GM18909 (cell line): ENCODE data around the gene CCDC85C.

Source experiments
- ATAC-seq: cut with Tn5 transposase; IDR thresholded peaks from one replicate; pipeline ENCODE4 v1.9.1; 2021; ENCODE audit warnings: mild to moderate bottlenecking; ENCODE audit not compliant: unreplicated experiment, poor library complexity

The CCDC85C gene

DNA sequence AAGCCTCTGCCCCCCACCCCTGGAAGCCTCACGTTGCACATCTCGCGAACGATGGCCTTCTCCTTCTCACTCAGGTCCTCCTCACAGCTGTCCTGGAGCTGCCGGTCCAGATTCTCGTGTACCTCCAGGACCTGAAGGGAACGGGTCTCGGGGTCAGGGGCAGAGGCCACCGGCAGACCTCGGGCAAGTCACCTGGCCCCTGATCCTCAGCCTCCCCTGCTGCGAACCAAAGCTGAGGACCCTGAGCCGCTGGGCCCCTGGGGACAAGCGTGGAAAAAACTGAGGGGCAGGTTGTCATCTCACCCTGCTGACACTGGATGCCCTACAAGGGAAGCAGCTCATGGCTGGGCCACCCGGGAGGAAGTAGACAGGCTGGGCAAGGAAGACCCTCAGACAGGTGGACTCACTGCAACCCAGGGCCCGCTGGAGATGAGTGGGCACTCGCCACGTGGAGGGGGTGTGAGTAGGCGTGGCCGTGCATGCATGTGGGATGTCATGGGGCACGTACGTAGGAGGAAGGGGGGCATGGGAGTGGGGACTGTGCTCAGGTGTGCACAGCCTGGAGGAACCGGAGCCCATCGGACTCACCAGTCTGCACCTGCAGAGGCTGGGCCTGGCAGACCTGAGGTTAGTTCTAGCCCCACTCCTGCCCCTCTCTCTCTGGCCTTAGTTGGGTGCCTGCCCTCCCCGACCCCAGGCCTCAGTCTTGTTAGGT, 87.7 kb downstream of the CCDC85C start:
- ATAC-seq, result no peak

DNA sequence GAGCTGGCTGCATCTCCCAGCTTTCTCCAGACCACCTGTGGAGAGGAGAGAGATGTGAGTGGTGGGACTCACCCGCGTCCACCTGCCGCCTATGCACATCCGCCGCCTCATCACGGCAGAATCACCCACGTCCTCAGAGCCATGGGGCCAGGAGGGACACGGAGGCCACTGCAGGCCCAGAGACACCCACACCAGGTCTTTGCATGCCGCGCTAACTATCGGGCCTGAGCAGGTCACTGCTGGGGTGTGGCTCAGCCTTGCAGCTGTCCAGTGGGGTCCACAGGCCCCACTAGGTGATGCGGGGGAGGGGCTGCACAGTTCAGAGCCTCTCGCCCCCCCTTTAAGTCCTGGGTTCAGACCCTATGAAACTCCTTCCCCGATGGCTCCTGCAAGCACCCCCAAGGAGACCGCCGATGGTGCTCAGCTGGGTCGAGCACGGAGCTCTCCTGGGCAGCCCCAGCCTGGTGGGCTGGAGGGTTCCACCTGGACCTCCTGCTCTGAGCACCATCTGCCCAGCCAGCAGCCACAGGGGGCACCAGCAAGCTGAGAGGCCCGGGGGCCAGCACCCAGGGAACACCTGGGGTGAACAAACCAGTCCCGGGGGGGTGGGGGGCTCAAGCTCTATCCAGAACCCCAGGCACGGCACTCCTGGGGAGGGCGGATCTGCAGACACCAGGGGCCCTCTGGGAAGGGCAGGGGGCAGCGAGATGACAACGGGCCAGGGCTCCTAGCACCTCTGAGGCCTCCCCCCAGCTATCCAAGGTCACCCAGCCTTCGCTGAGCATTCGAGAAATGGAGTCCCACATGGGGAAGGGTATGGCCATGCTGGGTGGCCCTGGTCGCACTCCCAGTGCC, 88.5 kb downstream of the CCDC85C start:
- no peak for ATAC-seq

DNA sequence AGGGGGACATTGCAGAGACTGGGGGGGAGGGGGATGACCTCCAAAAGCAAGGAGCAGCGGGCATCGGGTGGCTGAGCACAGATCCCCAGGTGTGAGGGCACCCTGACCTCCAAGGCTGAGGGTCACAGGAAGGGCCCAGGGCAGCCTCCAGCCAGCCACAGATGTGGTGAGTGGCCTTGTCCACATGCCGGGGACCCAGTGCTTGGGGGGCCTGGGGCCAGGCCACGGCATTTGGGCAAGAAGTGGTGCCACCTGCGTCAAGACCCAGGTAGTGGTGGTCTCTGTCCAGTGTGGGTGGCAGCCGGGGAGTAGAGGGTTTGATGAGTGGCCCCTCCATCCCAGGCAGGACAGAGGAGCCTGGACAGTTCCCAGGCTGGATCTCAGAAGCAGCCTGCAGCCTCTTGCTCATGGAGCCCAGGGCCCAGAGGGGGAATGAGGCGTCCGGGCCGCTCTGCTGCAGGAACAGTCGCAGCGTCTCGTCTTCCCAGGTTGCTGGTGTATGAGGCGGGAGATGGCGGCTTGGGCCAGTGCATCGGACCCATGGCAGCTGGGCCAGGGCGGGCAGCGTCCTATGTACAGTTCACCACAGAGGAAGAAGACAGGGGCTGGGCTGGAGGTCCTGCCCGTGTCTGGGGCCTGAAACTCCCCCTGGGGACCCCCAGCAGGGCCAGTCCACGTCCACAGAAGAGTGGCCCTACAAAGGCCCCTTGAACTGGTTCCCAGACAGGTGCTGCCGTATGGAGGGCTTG, 89.3 kb downstream of the CCDC85C start:
- no peak for ATAC-seq

DNA sequence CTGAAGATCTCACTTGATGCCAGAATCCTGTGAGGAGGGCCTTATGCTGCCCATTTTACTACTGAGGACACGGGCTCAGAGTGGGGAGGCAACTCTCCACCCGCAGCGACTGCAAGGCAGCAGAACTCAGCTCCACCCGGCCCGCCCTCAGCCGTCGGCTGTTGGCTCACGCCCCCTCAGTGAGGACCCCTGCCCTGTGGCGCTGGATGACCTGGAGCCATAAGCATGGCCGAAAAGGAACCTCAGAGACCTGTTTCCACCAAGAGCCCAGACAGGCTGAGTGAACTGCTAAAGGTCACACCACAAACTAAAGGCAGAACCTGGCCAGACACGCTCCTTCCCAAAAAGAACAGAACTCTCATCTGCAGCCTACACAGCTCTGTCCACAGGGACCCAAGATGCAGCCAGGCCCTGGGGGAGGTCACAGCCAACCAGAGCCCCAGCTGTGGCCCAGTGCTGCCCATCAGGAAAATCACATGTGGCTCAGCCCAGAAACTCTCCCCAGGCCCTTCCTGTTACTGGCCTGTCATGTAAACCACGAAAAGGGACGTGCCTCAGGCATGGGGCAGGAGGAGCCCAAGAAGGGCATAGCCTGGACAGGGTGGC, 90.0 kb downstream of the CCDC85C start:
- ATAC-seq, result no peak

DNA sequence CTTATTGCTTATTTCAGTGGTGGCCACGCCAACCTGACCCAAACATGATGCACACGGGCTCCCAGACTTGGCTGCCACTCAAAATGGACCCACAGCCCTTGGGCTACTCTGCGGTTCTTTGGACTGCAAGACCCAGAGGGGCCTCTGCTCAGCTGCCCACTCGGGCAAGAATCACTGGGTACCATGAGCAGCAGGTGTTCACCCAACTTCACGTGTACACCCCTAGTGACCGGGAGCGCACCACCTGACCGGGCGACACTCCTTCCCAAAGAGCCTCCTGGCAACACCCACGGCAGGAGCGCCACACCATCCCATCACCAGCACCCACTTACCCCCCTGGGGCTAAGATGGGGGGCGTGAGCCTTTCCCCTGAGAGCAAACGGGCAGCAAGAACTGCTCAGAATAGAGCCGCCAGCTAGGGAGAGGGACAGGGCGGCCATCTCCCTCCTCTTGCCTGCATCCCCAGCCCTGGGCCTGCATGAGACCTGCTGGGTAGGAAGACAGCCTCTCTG, 90.8 kb downstream of the CCDC85C start:
- ATAC-seq, result no peak

DNA sequence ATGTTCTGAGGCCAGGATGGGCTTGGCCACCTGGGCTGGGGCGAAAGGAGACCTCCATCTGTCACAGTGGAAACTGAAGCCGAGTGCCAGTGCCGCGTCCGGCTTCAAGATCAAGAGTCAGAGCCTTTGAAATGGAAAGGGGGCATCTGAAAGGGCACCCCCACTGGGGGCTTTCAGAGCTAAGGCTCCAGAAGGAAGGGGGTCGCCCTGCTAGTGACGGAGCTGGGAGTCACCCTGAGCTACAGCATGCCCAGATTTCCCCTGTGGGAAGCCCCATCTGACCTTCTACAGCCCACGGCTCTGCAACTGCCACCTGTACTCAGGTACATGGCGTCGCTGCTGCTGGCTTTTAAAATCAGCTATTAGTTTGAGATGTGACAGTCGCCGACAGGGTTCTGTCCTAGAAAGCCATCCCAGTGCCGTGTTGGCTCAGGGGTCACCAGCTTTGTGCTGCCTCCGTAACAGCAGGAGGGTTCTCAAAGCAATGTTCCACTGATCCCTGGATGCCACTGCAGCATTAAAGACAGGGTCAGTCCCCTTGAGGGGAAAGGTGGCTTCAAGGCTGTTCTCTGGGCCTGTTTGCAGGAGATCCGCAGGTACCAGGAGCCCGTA, 91.3 kb downstream of the CCDC85C start:
- no peak for ATAC-seq

DNA sequence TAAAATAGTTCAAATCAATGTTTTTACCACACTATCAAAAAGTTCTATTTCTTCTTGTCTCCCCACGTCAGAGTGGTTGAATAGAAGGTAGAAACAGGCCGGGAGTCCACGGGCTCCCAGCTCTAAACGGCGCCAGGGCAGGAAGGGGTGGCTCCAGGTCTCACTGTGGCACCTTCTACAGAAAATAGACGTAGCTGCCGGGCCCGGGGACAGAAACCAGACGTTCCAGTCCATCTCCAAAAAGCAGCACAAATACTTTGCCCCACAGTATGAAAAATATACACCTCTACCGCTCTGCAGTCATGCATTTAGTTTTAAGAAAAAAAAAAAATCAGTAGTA, 91.9 kb downstream of the CCDC85C start:
- no peak for ATAC-seq

DNA sequence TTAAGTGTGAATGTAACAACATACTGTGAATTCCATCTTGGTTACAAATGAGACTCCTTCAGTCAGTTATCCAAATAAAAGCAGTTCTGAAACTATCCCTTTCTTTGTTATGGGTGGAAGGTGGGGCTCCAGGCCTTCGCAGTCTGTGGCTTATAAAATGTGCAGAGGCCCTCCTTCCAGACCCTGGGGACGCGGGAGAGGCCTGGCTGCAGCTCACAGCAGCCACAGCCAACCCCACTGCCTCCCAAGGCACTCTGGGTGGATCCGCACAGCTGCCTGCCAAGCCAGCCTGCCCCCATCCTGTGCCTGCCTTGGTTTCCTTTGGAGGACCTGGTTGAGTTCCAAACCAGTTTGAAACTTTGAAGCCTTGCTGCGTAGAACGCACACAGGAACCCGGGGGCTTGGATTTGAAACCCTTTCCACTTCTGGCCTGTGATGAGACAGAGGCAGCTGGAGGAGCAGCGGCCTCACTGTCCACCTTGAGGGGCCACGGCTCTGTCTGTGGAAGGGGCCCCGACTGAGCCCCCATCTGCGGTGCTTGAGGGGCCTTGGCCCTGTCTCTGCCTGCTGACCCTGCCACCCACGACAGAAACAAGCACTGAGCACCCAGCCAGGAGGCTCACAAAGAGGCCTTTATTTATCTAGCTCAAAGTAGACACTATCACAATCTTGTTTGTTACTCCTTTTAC, 92.4 kb downstream of the CCDC85C start:
- ATAC-seq, result no peak

DNA sequence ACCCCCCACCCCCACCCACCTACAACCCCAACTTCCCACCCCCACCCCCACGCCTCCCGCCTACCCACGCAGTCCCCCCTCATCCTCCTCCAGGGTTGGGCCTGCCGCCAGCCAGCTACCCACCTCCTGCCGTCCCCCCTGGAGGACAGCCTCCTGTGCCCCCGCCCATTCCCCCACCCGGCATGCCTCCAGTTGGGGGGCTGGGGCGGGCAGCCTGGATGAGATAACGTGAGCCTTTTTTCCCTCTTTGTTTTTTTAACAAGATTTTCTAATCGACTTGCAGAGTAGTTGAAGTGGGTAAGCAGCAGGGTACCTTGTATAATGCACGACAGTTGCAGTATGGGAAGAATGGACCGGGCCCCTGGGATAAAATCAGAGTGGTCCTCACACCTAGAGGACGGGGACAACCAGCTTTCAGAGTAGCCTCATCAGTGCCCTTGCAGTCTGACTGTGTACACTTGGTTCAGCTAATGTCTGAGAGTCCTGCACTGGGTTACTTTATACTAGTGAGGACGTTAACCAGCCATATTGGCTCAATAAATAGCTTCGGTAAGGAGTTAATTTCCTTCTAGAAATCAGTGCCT, 93.4 kb downstream of the CCDC85C start:
- no peak for ATAC-seq

DNA sequence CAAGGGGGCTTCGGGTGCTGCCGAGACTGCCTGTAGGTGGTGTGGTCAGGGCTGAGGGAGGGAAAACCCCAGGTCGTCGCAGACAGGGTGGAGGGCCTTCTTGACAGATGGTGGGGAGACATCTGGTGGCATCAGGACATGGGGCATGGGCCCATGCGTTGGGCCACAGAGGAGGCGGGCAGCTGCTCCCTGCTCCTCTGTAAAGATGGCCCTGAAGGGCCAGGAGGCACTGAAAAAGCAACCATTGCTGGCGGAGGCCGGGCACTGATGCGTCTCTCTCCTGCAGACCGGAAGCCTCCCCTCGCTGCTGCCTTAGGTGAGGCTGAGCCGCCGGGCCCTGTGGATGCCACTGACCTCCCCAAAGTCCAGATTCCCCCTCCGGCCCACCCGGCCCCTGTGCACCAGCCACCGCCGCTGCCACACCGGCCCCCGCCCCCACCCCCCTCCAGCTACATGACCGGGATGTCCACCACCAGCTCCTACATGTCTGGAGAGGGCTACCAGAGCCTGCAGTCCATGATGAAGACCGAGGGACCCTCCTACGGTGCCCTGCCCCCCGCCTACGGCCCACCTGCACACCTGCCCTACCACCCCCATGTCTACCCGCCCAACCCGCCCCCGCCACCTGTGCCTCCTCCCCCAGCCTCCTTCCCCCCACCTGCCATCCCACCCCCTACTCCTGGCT, 94.0 kb downstream of the CCDC85C start:
- no peak for ATAC-seq

DNA sequence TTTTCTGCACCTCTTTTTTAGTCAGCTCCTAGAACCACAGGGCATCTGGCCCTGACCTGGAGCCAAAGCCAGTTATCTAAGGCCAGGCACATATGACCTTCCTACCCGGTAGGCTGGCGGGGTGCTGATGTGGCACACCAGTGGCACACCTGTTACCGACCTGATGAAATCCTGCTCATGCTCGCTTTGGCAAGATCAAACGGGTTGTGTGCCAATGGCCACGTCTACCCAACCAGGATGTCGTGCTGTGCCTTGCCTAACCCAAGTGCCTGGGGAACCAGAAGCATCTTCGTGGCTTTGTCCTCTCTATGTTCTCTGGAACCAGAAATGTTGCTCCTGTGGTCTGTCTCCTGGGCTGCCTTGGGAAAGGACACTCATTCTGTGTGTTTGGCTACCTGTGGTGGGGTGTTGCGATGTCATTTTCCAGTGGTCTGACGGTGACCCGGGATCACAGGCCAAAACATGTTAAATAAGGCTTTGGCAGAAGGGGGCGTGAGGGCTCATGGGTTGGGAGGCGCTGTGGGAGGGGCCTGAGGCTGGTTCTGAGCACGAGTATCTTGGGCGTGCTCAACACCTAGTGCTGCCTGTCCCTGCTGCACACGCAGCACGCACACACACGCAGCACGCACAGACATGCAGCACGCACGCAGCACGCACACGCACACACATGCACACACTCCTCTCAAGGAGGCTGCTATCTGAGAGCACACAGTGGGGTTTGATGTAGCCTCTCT, 94.9 kb downstream of the CCDC85C start:
- ATAC-seq, result no peak

DNA sequence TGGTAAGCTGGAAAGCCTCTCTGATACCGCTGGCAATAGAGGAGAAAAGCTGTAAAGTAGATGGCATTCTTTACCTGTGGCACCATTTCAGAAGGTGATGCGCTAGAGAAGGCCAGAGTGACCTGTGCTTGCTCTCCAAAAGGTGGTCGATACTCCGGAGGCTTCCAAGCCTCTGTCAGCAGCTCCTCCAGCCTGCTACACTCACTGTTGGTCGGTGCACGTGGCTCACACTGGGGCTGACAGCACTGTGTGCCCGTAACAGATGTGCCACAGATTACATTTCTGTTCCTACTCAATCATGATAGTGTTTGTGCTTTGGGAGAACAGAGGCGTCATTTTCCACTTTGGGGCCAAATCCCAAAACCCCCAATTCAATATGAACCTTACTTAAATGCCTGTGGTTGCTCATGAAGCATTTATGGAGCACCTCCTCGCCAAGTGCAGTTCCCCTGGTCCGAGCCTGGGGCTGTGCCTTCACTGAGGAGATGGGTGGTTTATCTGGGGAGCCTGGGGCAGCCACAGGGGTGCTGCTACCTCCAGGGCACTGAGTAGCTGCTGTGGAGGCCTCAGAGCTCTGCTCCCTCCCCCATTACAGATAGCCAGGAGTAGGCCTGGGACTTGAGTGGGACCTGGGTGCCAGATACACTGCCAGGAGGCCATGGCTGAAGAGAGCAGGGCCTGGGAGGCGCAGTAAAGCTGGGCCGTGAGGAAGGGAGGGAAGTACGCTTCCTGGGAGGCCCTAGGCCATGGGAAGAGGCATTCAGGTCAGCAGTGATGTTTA, 96.0 kb downstream of the CCDC85C start:
- no peak for ATAC-seq

DNA sequence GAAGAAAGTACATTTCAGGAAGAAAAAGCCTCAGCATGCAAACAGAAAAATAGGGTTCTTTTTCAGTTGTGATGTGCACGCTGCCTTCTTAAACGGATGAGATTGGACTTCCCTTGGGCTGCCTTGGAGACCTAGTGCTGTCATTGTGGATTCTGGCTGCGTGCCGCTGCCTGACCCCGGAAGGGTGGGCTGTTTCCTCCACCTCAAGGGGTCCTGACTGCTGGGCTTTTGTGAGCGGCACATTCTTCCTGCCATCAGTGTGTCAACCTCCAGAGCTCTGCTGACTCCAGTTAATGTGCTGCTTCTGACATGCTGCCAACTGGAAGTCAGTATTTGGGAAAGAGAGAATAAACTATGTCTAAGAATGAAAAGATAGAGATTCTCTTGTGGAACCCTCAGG, 97.7 kb downstream of the CCDC85C start:
- ATAC-seq, result no peak

DNA sequence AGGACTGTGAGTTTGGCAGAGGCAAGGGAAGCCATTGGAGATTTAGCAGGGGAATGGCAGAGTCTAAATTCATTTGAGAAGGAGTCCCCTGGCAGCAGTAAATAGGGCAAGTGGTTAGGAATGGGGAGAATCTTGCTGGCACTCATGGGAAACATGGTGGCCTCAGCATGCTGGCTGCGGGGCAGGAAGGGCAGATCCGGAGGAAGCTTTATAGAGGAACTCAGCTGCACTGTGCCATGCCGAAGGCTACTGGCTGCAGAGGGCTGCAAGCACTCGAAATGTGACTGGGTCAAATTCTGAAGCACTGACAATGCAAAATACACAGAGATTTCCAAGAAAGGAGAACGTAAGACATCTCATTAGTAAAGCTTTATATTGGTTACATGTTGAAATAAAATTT, 98.9 kb downstream of the CCDC85C start:
- ATAC-seq, result no peak

DNA sequence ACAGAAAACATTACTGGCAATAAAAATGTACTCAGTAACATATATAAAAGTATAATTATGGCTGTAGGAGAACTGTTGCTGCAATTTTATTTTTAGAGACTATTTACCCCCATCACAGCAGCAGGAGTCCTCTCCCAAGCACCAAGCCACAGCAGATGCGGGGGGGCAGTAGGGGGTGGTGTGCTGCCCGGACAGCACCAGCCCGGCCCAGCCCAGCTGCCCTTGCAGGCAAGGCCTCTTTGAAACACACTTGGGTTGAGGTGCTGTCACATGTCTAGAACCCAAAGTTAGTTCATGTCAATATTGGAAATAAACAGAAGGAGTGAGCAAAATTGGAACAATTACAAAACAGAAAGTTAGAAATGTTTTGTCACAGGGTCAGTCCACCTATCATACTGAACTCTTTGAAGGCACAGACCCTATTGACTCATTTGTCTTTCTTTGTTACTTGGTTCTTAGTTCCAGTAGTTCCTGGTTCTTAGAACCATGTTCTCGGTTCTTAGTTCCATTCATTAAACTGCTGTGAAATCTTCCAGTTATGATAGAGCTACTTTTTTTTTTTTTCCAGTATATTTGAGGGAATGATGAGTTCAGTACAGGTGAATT, 100.1 kb downstream of the CCDC85C start:
- no peak for ATAC-seq

DNA sequence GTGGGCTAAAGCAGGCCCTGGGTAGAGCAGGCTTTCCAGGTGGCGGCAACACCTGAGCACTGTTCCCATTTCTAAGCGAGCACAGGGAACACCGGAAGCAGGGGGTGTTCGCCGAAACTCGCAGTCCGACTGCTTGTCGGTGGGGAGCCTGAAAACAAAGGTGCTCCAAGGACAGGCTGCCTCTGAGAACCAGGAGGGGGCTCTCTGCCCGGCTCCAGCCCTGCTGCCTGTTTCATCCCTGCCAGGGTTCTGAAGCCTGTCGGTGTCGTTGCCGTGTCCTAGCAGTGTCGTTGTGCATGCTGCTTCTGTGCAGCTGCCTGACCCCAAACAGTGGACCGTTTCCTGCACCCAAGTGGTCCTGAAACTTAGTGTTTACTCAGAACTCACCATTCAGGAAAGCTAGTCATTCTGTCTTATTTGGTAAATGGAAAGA, 101.0 kb downstream of the CCDC85C start:
- ATAC-seq, result no peak

DNA sequence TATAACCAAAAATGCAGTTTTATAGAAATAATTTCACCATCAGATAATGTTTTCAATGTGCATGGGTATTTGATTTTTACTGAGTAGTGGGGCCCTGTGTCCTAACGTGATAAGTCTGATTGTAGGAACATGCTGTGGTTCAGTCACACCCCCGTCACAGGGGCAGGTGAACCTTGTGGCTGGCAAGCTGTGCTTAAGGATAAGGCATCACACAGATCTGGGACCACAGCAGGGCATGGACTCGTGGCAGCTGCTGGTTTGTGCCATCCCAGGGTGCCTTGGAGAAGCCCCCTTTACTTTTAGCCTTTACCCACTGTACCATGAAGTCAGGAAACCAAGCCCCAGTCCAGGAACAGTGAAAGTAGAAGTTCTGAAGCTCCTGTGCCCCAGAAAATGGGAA, 106.1 kb downstream of the CCDC85C start:
- no peak for ATAC-seq
